Naive thymus-derived CD8-positive, alpha-beta T cell (primary cell): ENCODE results near the gene FGFR4. TPM values are rescaled to one million over a fixed set of nuclear protein-coding genes. Genes with fewer than 3 reads are reported as not detected.

Source experiments
- ATAC-seq, 2 donors: fragments of 150-1000 bp; cut with Tn5 transposase in 1 of 2; sonication (Bioruptor Pico), chemical (Tn5 transposase) in 1 of 2; 1 replicate in 1 of 2; 2 replicates in 1 of 2; pipeline ENCODE4 v1.10.0; 2021; ENCODE audit warnings: mild to moderate bottlenecking in 2 of 2, moderate library complexity in 2 of 2
- POLR2A ChIA-PET: fragments of 350-600 bp; sonication (Branson Sonifier 250); formaldehyde crosslinking; loops from one replicate; lab custom pipeline; 2021; ENCODE audit warnings: antibody characterized with exemption; lab: Charles Lee
- DNase-seq, 10 donors: peaks; one replicate each; pipeline versions ENCODE4 v3.0.0 to v3.0.0-alpha.2; 2020 to 2022
- H3K27ac Mint-ChIP-seq, 10 donors: one replicate each; pipeline ENCODE4 v1.8.0; 2020 to 2022; ENCODE audit warnings: mild to moderate bottlenecking in 10 of 10, mixed read lengths in 10 of 10, moderate library complexity in 4 of 10, inconsistent platforms in 1 of 10
- H3K27me3 Mint-ChIP-seq, 5 donors: one replicate each; pipeline ENCODE4 v1.8.0; 2021 to 2022; ENCODE audit warnings: mixed read lengths in 5 of 5
- H3K36me3 Mint-ChIP-seq, 3 donors: one replicate each; pipeline ENCODE4 v1.8.0; 2020 to 2022; ENCODE audit warnings: mixed read lengths in 3 of 3, mild to moderate bottlenecking in 2 of 3, inconsistent platforms in 1 of 3
- H3K4me1 Mint-ChIP-seq, 4 donors: one replicate each; pipeline ENCODE4 v1.8.0; 2021 to 2022; ENCODE audit warnings: mixed read lengths in 4 of 4
- H3K4me3 Mint-ChIP-seq, 10 donors: one replicate each; pipeline ENCODE4 v1.8.0; 2020 to 2022; ENCODE audit warnings: mild to moderate bottlenecking in 10 of 10, mixed read lengths in 10 of 10, moderate library complexity in 6 of 10, inconsistent platforms in 1 of 10
- H3K9me3 Mint-ChIP-seq, 9 donors: one replicate each; pipeline ENCODE4 v1.8.0; 2020 to 2022; ENCODE audit warnings: mixed read lengths in 9 of 9, mild to moderate bottlenecking in 3 of 9, inconsistent platforms in 1 of 9, moderate library complexity in 1 of 9
- polyA plus RNA-seq, 3 donors: library from polyadenylated mRNA; unstranded; fragments of 300-500 nt; fragmentation: Illumina TruSeq; gene quantifications; one replicate each; pipeline ENCODE4 v1.2.3, GENCODE V29; 2021
- total RNA-seq, 8 experiments: library from RNA in 2 of 8; stranded (reverse) in 2 of 8; gene quantifications; one replicate each; pipeline ENCODE4 v1.2.3 and lab custom pipeline; 2021 to 2026

FGFR4 gene
- total and polyA plus RNA-seq, 5 experiments from 2014 or later, result 0.23 to 3.0 (median 1.3) TPM; not detected in 1

DNA sequence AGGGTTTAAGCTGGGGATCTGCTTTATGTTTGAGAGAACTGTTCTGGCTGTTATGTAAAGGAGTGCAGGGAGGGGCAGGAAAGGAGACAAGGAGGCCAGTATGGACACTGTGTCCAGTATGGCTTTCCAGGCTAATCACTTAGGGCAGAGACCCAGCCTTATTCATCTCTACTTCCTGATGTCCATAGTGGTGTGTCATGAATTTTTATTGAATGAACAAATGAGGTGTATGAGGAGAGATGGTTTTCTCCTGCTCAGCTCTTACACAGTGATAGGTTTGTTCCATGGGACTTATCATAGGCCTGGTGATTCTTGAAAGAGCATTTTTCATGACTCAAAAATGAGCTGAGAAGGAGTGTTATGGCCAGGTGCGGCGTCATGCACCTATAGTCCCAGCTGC is 20.5 kb upstream of the FGFR4 start:
- Mint-ChIP-seq H3K27me3 (no peaks in the 10 kb centered on the region), H3K9me3 (no peaks in the 10 kb centered on the region), H3K36me3 (peaks cover 0 to 52% (median 4%) of the 10 kb centered on the region in 3 donors), H3K4me1 (peaks cover 0 to 7% (median under 1%) of the 10 kb centered on the region in 4 donors), H3K4me3 (no peak overlapping the region), H3K27ac (no peak overlapping the region)
- POLR2A ChIA-PET, result interaction anchor here (0.6 kb wide), 1 partner anchor 99 kb away, joined by 5 read pairs; no protein-coding TSS in a partner anchor
- DNase-seq (no peak), ATAC-seq (no peak)

DNA sequence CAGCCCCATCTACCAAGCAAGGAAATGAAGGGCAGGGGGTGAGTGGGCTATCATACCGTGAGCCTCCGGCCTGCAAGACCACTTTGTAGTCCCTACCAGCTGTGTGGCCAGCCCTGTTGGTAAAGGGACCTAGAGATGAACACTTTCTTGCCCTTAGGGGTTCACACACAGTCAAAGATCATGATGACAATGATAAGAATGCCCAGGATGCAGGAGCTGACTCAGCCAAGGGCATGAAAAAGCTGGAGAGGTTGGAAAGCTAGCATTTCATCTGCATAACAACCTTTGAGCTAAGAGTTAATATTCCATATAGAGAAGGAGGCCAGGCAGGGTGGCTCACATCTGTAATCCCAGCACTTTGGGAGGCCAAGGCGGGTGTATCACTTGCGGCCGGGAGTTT is 19.2 kb upstream of the FGFR4 start:
- Mint-ChIP-seq H3K4me3 (no peak overlapping the region), H3K36me3 (peaks cover 0 to 46% (median 4%) of the 10 kb centered on the region in 3 donors), H3K4me1 (peaks cover 3 to 12% (median 5%) of the 10 kb centered on the region in 4 donors), H3K27ac (peak overlapping the region in 1 of 10 donors; percentile 41), H3K27me3 (no peaks in the 10 kb centered on the region), H3K9me3 (no peaks in the 10 kb centered on the region)
- no peak for ATAC-seq
- POLR2A ChIA-PET, result no interaction called here
- DNase-seq, result no peak

DNA sequence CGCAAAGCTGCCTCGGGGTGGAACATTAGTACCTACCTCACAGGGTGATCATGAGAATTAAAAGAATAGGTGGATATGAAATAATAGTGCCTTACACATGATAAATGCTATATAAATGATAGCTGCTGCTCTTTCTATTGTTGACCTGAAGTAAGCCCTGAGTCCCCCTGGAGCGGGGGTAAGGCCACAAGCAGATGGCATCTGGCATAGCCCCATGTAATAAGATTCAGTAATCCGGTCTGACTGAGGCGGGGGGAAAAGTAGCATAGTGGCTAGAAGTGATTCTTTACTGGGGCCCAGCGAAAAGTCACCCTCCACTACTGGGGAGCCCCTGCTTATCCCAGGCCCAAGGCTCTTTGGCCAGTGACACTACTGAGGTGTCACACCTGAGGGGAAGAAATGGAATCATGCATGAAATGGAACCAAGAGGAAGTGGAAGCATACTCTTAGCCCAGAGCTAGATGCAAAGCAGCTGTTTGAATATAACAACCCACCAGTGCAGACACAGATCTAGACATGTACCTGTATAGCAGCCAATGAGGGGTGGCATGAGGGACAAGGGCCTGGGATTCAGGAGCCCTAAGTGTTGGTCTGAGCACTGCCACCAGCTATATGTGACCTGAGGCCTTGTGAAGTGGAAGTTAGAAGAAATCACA is 16.1 kb upstream of the FGFR4 start:
- no peaks in the 10 kb centered on the region for H3K27me3 Mint-ChIP-seq
- peaks cover 3 to 12% (median 5%) of the 10 kb centered on the region in 4 donors for H3K4me1 Mint-ChIP-seq
- peaks cover 0 to 23% (median 5%) of the 10 kb centered on the region in 3 donors for H3K36me3 Mint-ChIP-seq
- DNase-seq (no peak), ATAC-seq (no peak)
- H3K27ac Mint-ChIP-seq, result peak overlapping the region in 1 of 10 donors; percentile 21
- POLR2A ChIA-PET, result interaction anchor here (1.6 kb wide), 1 partner anchor 15 kb away, joined by 5 read pairs; no protein-coding TSS in a partner anchor
- H3K9me3 Mint-ChIP-seq, result no peaks in the 10 kb centered on the region
- peak overlapping the region in 1 of 10 donors; percentile 21 for H3K4me3 Mint-ChIP-seq

DNA sequence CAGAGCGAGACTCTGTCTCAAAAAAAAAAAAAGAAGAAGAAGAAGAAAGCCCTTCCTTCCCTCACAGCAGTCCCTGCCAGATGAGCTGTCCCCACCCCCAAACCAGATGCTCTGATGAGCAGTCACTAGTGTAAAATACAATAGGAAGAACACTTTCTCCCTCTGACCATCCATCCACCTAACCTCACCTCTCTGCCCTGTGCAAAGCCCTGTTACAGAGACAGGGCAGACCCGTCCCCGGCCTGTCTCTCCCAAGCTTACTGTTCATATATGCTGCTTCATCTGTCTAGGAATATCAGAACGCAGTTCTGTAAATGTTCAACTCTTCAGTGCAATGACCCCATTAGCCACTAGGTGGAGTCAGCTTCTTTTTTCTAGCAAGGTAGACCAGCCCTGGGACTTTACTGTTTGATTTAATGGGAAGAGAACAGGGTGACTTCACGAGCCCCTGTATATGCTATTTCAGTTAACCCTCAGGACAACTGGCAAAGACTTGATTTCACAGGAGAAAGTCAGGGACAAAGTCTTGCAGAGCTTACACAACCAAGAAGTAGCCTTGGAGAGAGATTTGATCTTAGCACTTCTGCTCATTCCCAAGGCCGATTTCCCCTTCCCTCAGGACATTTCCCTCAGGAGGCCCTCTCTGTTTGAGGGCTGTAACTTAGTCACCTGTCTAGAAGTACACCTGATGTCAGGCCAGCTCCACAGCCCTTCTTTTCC is 14.9 kb upstream of the FGFR4 start:
- POLR2A ChIA-PET, result interaction anchor here (0.6 to 1.6 kb wide), 3 partner anchors 14 to 41 kb away, joined by 3 to 5 read pairs (median 4); no protein-coding TSS in a partner anchor
- Mint-ChIP-seq H3K27ac (peak overlapping the region in 5 of 10 donors; percentile 16 to 78 (median 25)), H3K4me1 (peaks cover 3 to 12% (median 5%) of the 10 kb centered on the region in 4 donors), H3K27me3 (no peaks in the 10 kb centered on the region), H3K4me3 (no peak overlapping the region), H3K9me3 (no peaks in the 10 kb centered on the region), H3K36me3 (peaks cover 0 to 18% (median 5%) of the 10 kb centered on the region in 3 donors)
- DNase-seq, result peak in 9 of 10 donors; percentile 36 to 80 (median 63)
- ATAC-seq, result peak; percentile 82 to 95

DNA sequence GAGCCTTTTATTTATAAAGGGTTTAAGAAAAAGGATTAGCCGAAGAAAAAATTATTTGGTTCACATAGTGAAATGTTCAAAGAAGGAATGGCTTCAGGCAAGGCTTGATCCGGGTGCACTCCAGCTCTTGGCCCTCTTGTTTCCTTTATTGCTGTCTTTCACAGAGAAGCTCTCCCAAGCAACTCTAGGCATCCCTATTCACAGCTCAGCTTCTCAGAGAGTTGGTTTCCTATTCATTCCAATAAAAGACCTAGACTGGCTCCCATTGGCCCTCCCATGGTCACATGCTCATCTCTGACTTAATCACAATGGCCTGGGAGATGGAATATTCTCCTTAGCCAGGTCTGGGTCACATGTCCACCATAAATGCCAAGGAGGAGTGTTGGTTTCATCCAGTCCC is 9.4 kb upstream of the FGFR4 start:
- no peaks in the 10 kb centered on the region for H3K4me1 Mint-ChIP-seq
- DNase-seq (no peak), ATAC-seq (no peak)
- no peaks in the 10 kb centered on the region for H3K27me3 Mint-ChIP-seq
- H3K4me3 Mint-ChIP-seq, result no peak overlapping the region
- peaks cover 0 to 5% (median 4%) of the 10 kb centered on the region in 3 donors for H3K36me3 Mint-ChIP-seq
- no peaks in the 10 kb centered on the region for H3K9me3 Mint-ChIP-seq
- no peak overlapping the region for H3K27ac Mint-ChIP-seq
- POLR2A ChIA-PET, result no interaction called here

DNA sequence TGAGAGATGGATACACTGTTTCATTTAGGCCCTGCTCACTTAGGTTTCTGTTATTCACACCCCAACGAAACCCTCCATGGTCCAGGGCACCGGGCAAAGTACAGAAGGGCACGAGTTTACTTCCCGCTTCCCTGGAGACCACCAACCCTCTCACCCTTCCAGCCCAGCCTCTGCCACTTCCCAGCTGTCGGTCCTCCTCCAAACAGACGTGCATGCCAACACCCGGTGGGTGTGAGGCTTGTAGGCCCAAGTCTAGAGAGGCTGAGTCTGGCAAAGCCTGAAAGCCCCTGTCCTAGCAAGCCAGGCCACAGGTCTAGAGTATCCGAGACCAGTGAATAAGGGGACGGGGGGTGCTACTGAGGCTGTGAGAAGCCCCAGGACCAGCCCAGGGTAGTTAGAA is 7.1 kb upstream of the FGFR4 start:
- Mint-ChIP-seq H3K36me3 (peaks cover 0 to 4% (median 0%) of the 10 kb centered on the region in 3 donors), H3K4me1 (peaks cover 0 to 2% (median 0%) of the 10 kb centered on the region in 4 donors), H3K9me3 (no peaks in the 10 kb centered on the region), H3K27ac (no peak overlapping the region), H3K27me3 (peaks cover 0 to 3% (median 0%) of the 10 kb centered on the region in 5 donors), H3K4me3 (no peak overlapping the region)
- no peak for DNase-seq
- ATAC-seq, result no peak
- POLR2A ChIA-PET, result no interaction called here

DNA sequence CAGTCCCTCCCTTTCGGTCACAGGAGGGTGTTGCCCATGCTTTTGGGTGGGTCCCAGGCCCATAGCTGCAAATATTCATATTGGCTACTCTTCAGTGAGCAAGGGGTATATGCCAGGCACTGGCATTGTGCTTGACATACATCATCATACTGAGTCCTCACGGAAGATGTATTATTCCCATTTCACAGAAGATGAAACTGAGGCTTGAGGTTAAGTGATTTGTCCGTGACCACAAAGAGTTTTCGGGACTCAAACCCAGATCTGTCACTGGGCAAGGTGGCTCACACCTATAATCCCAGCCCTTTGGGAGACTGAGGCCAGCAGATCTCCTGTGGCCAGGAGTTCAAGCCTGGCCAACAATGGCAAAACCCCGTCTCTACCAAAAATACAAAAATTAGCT is 6.5 kb upstream of the FGFR4 start:
- Mint-ChIP-seq H3K9me3 (no peaks in the 10 kb centered on the region), H3K4me1 (peaks cover 0 to 2% (median 0%) of the 10 kb centered on the region in 4 donors), H3K27ac (no peak overlapping the region), H3K36me3 (peaks cover 0 to 4% (median 0%) of the 10 kb centered on the region in 3 donors), H3K4me3 (no peak overlapping the region), H3K27me3 (peaks cover 0 to 3% (median 0%) of the 10 kb centered on the region in 5 donors)
- POLR2A ChIA-PET, result no interaction called here
- DNase-seq (no peak), ATAC-seq (no peak)

DNA sequence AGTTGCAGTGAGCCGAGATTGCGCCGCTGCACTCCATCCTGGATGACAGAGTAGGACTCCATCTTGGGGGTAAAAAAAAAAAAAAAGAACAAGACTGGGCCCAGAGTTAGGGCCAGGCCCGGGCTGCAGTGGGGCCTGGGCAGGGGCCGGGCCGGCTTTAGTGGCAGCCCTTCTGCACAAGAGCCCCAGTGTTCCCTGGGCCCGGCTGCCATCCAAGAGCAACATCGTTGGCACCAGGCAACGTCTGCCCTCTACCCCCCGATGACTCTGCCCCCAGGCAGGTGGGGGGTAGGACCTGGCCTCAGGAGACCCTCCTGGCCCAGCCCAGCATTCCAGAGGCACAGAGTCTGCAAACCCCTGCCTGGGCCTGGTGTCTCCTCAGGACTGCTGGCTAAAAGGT is 4.9 kb upstream of the FGFR4 start:
- no peak overlapping the region for H3K4me3 Mint-ChIP-seq
- H3K27ac Mint-ChIP-seq, result no peak overlapping the region
- no peak for ATAC-seq
- peaks cover 0 to 3% (median 0%) of the 10 kb centered on the region in 5 donors for H3K27me3 Mint-ChIP-seq
- no peaks in the 10 kb centered on the region for H3K36me3 Mint-ChIP-seq
- DNase-seq, result no peak
- POLR2A ChIA-PET, result interaction anchor here (0.6 kb wide), 1 partner anchor 89 kb away, joined by 4 read pairs; no protein-coding TSS in a partner anchor
- H3K4me1 Mint-ChIP-seq, result peaks cover 5 to 8% (median 7%) of the 10 kb centered on the region in 4 donors
- H3K9me3 Mint-ChIP-seq, result no peaks in the 10 kb centered on the region

DNA sequence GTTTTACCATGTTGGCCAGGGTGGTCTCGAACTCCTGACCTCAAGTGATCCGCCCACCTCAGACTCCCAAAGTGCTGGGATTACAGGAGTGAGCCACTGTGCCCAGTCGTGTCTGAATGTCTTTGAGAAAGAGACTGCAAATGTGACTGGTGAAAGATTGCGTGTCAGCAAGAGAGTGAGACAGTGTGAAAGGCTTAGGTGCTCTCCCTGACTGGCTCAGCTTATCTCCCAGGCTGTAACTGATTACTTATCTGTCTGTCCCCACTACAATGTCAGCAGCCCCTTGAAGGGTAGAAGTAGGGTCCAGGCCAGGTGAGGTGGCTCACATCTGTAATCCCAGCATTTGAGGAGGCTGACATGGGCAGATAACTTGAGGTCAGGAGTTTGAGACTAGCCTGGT is 3.4 kb upstream of the FGFR4 start:
- POLR2A ChIA-PET, result interaction anchor here (0.6 to 0.7 kb wide), 2 partner anchors 19 to 853 kb away, joined by 4 to 5 read pairs; no protein-coding TSS in a partner anchor
- Mint-ChIP-seq H3K4me3 (no peak overlapping the region), H3K27ac (no peak overlapping the region), H3K36me3 (no peaks in the 10 kb centered on the region), H3K4me1 (peaks cover 9 to 15% (median 11%) of the 10 kb centered on the region in 4 donors), H3K9me3 (no peaks in the 10 kb centered on the region), H3K27me3 (peaks cover 0 to 6% (median 4%) of the 10 kb centered on the region in 5 donors)
- ATAC-seq, result no peak
- DNase-seq, result no peak

DNA sequence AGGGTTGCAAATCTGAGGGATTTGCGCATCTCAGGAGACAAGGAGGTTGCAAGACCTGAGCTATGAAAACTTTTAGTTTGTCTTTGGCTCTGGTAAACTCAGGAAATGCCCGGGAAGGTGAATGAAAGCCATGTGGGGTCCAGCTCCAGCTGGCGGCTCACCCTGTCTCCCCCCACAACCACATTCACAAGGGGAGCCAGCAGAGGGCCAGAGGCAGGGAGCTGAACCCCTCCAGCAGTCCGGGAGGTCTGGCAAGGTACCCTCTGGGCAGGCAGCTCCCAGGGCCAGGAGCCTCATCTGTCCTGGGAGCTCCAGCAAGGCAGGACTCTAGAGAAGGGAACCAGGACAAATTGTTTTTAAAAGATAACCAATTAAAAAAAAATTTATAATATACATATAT is 2.5 kb upstream of the FGFR4 start:
- ATAC-seq, result no peak
- POLR2A ChIA-PET, result interaction anchor here (0.6 to 0.8 kb wide), 2 partner anchors 11 to 852 kb away, joined by 3 to 4 read pairs; no protein-coding TSS in a partner anchor
- H3K4me1 Mint-ChIP-seq, result peaks cover 9 to 15% (median 11%) of the 10 kb centered on the region in 4 donors
- H3K27ac Mint-ChIP-seq, result no peak overlapping the region
- DNase-seq, result no peak
- H3K27me3 Mint-ChIP-seq, result peaks cover 0 to 11% (median 4%) of the 10 kb centered on the region in 5 donors
- H3K4me3 Mint-ChIP-seq, result no peak overlapping the region
- no peaks in the 10 kb centered on the region for H3K9me3 Mint-ChIP-seq
- no peaks in the 10 kb centered on the region for H3K36me3 Mint-ChIP-seq

DNA sequence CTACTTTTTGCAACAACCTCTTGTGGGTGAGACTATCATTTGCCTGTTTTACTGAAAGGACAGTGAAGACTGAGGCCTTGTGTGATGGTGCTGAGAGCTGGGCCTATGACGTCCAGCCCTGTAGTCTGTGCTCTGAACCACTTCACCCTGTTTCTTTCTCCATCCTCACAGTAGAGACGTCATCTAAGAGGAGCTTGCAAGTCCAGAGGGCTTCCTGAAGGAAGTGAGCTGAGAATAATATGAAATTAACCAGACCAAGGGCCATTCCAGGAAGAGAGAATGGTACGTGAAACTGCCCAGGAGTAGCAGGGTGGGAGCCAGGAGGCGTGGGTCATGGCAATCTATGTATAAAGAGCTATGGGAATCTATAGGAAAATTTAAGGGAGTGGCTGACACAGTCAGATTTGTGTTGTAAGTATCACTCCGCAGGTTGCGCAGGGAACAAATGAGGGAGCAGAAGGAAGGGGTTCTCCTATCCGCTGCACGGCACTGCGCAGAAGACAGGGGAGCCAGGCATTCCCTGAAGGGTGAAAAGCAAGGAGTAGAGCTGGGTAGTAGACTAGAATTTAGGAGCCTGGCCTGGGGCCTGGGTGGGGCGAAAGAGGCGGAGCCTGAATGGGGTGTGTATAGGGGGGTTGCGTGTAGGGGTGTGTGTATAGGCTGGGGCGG is 596 bp upstream of the FGFR4 start:
- Mint-ChIP-seq H3K4me1 (peaks cover 9 to 15% (median 11%) of the 10 kb centered on the region in 4 donors), H3K36me3 (no peaks in the 10 kb centered on the region), H3K9me3 (no peaks in the 10 kb centered on the region), H3K27me3 (peaks cover 2 to 20% (median 10%) of the 10 kb centered on the region in 5 donors), H3K4me3 (peak overlapping the region; percentile 43 to 93 (median 76)), H3K27ac (peak overlapping the region in 6 of 10 donors; percentile 13 to 95 (median 31))
- ATAC-seq (no peak), DNase-seq (peak in 2 of 10 donors; percentile 30 to 43)
- POLR2A ChIA-PET, result interaction anchor here (1.5 kb wide), 1 partner anchor 15 kb away, joined by 5 read pairs; no protein-coding TSS in a partner anchor

DNA sequence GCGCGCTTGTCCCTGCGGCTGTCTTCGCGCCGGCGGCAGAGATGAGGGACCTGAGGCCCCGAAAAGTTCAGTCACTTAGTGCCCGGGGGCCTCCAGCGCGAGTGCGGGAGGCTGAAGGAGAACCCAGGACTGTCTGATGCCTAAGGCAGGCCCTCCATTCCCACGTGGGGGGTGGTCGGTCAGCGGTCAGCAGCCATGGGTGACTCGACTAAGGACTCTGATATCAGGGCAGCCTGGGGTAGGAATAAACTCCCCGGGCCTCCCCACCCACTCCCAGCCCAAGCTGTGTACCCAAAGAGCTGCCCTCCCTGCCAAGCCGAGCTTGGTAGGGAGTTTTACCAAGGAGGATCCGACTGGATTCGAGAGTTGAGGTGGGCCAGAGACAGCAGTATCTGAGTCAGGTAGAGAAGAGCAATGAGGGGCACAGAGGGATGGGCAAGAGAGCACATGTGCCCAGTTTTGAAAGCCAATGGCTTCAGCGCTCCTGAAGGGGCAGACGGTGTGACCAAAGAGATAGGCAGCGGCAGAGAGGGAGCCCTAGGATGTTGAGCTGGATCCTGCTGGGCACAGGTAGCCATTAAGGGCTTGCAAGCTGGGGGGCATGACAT is 787 bp downstream of the FGFR4 start:
- ATAC-seq, result no peak
- Mint-ChIP-seq H3K9me3 (no peaks in the 10 kb centered on the region), H3K27ac (peak overlapping the region in 2 of 10 donors; percentile 28 to 55), H3K4me3 (peak overlapping the region; percentile 4 to 66 (median 49)), H3K27me3 (peaks cover 4 to 20% (median 10%) of the 10 kb centered on the region in 5 donors), H3K36me3 (no peaks in the 10 kb centered on the region), H3K4me1 (peaks cover 9 to 15% (median 11%) of the 10 kb centered on the region in 4 donors)
- POLR2A ChIA-PET, result no interaction called here
- DNase-seq, result no peak
